HepG2 (cell line): ENCODE data around the gene ZNF581. TPM values are rescaled to one million over a fixed set of nuclear protein-coding genes. Genes with fewer than 3 reads are reported as not detected.

Experiments used
- AKNA ChIP-seq: sonication (generic); formaldehyde crosslinking; IDR thresholded peaks from 2 replicates; pipeline ENCODE4 v1.4.0; 2020; ENCODE audit warnings: missing genetic modification reagents, borderline replicate concordance
- CCAR2 ChIP-seq: fragments of 200-400 bp; formaldehyde crosslinking; optimal IDR thresholded peaks from 2 replicates; pipeline ENCODE3; 2018; ENCODE audit warnings: low read depth, mild to moderate bottlenecking, low read length, moderate library complexity
- ETV5 ChIP-seq: IDR thresholded peaks from 2 replicates; pipeline ENCODE4 v1.6.1; 2018; ENCODE audit warnings: missing biosample characterization, missing genetic modification reagents, inconsistent platforms, borderline replicate concordance
- GABPA ChIP-seq, 2 experiments: IDR thresholded peaks; 2 replicates each; pipeline ENCODE4 v1.6.1; 2011 to 2016; ENCODE audit warnings: low read depth in 2 of 2, low read length in 1 of 2, missing biosample characterization in 1 of 2, missing genetic modification characterization in 1 of 2
- MED8 ChIP-seq: sonication (generic); formaldehyde crosslinking; IDR thresholded peaks from 2 replicates; pipeline ENCODE4 v1.8.1; 2023; ENCODE audit warnings: mild to moderate bottlenecking, missing genetic modification reagents; ENCODE audit not compliant: insufficient replicate concordance
- RAD51 ChIP-seq: fragments of 450-650 bp; IDR thresholded peaks from 2 replicates; pipeline ENCODE4 v1.6.1; 2016; ENCODE audit warnings: borderline replicate concordance
- TBL1XR1 ChIP-seq: fragments of 150-350 bp; IDR thresholded peaks from 2 replicates; pipeline ENCODE4 v1.6.1; 2014; ENCODE audit warnings: borderline replicate concordance, low read length; ENCODE audit not compliant: partially characterized antibody
- ZBTB2 ChIP-seq: sonication (generic); formaldehyde crosslinking; IDR thresholded peaks from 2 replicates; pipeline ENCODE4 v1.8.0; 2022; ENCODE audit warnings: low read depth, missing genetic modification reagents
- ZBTB33 ChIP-seq: sonication (generic); formaldehyde crosslinking; IDR thresholded peaks from 2 replicates; pipeline ENCODE4 v1.4.0; 2020; ENCODE audit warnings: missing genetic modification reagents
- ZBTB38 ChIP-seq: sonication (generic); formaldehyde crosslinking; IDR thresholded peaks from 2 replicates; pipeline ENCODE4 v1.5.1; 2020; ENCODE audit warnings: mild to moderate bottlenecking, missing genetic modification reagents
- ZBTB44 ChIP-seq: sonication (generic); formaldehyde crosslinking; IDR thresholded peaks from 2 replicates; pipeline ENCODE4 v1.4.0; 2020; ENCODE audit warnings: missing genetic modification reagents
- ZC3H4 ChIP-seq: sonication (generic); formaldehyde crosslinking; IDR thresholded peaks from 2 replicates; pipeline ENCODE4 v1.4.0; 2020; ENCODE audit warnings: missing genetic modification reagents, borderline replicate concordance
- ZFP36 ChIP-seq: fragments of 150-350 bp; IDR thresholded peaks from 2 replicates; pipeline ENCODE4 v1.6.1; 2018; ENCODE audit warnings: borderline replicate concordance, low read length, low read depth; ENCODE audit not compliant: partially characterized antibody
- ZFP62 ChIP-seq: sonication (generic); formaldehyde crosslinking; IDR thresholded peaks from 2 replicates; pipeline ENCODE4 v1.4.0; 2020; ENCODE audit warnings: missing genetic modification reagents
- ZNF251 ChIP-seq: sonication (generic); formaldehyde crosslinking; IDR thresholded peaks from 2 replicates; pipeline ENCODE4 v1.9.0; 2021; ENCODE audit warnings: mild to moderate bottlenecking, missing genetic modification reagents
- ZNF329 ChIP-seq: sonication (generic); formaldehyde crosslinking; IDR thresholded peaks from 2 replicates; pipeline ENCODE4 v1.9.0; 2021; ENCODE audit warnings: low read depth, mild to moderate bottlenecking, missing genetic modification reagents
- ZNF530 ChIP-seq: sonication (generic); formaldehyde crosslinking; IDR thresholded peaks from 2 replicates; pipeline ENCODE4 v1.5.0; 2020; ENCODE audit warnings: low read depth, mild to moderate bottlenecking, missing genetic modification reagents
- ZNF674 ChIP-seq: sonication (generic); formaldehyde crosslinking; IDR thresholded peaks from 2 replicates; pipeline ENCODE4 v1.5.0; 2020; ENCODE audit warnings: low read depth, mild to moderate bottlenecking, missing genetic modification reagents
- ZNF761 ChIP-seq: sonication (generic); formaldehyde crosslinking; conservative IDR thresholded peaks from 2 replicates; pipeline ENCODE4 v1.4.0; 2020; ENCODE audit warnings: mild to moderate bottlenecking, missing genetic modification reagents
- polyA plus RNA-seq, 8 experiments: library from polyadenylated mRNA; depleted of rRNA in 3 of 8; stranded (reverse) in 7 of 8; unstranded in 1 of 8; fragments of >200 nt; fragmentation: Illumina TruSeq in 4 of 8; extraction: Trizol in 4 of 8; gene quantifications; 2 replicates each; pipeline versions ENCODE4 v1.2.1 to v1.2.3, GENCODE V29; 2011 to 2016; ENCODE audit warnings: low read depth in 4 of 8, missing spikeins in 1 of 8, mixed read lengths in 1 of 8; ENCODE audit not compliant: insufficient read depth in 1 of 8
- total RNA-seq, 5 experiments: library from RNA; depleted of rRNA; stranded (reverse); fragments of >200 nt; fragmentation: Illumina TruSeq; extraction: Trizol; gene quantifications; 2 replicates each; pipeline ENCODE4 v1.2.3, GENCODE V29; 2016; ENCODE audit warnings: low read depth in 1 of 5

Gene ZNF581
- total and polyA plus RNA-seq, 2 of the 13 experiments (the other 11 are each of a cell fraction or from before 2014, with no cell fraction given), result 19.6 to 49.5 TPM

- TF ChIP-seq RAD51 (no peak), ZNF530 (CRISPR knock-in tag) (no peak), ZNF329 (CRISPR knock-in tag) (no peak), CCAR2 (peak; percentile 58), ZBTB38 (no peak), TBL1XR1 (no peak), ZBTB33 (CRISPR knock-in tag) (no peak), AKNA (CRISPR knock-in tag) (no peak), ZFP62 (CRISPR knock-in tag) (no peak), ZBTB44 (CRISPR knock-in tag) (no peak), MED8 (CRISPR knock-in tag) (no peak), ETV5 (peak; percentile 59), ZNF674 (CRISPR knock-in tag) (no peak), ZC3H4 (CRISPR knock-in tag) (peak; percentile 92; the same call in 1 of the 2 replicates), ZNF251 (no peak), ZFP36 (no peak), GABPA (IDR thresholded peaks at IDR 0.05; ENCODE audit: low read depth, low read length) (peak; percentile 68), GABPA (CRISPR knock-in tag; IDR thresholded peaks at IDR 0.05; ENCODE audit: low read depth) (no peak), ZBTB2 (CRISPR knock-in tag) (peak; percentile 91), ZNF761 (0 out of 2 replicates have a peak, but pooled peaks have one; percentile 42)
Measured at GRCh38 chr19:55599842-55600661, 43.4 kb upstream of the ZNF581 start, which contains the start of gene ZNF524 (continued).
